NCI-H526 (cell line): ENCODE data around the gene SLC44A3.
A peak's percentile ranks its signal among the peaks of the same experiment; 100 is the strongest.

Experiments used
- DNase-seq, 2 experiments: peaks; one replicate each; lab custom pipeline; 2025; lab: John Stamatoyannopoulos, UW

The SLC44A3 gene

GRCh38 chr1:94803106-94803505 lies 17.1 kb upstream of the SLC44A3 start:
- no peak for DNase-seq

GRCh38 chr1:94803517-94804441 lies 16.4 kb upstream of the SLC44A3 start:
- DNase-seq = no peak

GRCh38 chr1:94804442-94804837 lies 15.7 kb upstream of the SLC44A3 start:
- no peak for DNase-seq

GRCh38 chr1:94805912-94806311 lies 14.2 kb upstream of the SLC44A3 start:
- DNase-seq = peak; percentile 15 to 76

GRCh38 chr1:94806441-94806871 lies 13.7 kb upstream of the SLC44A3 start:
- DNase-seq = no peak

GRCh38 chr1:94807742-94808491 lies 12.2 kb upstream of the SLC44A3 start:
- peak; percentile 92 for DNase-seq

GRCh38 chr1:94808669-94809068 lies 11.5 kb upstream of the SLC44A3 start:
- peak in 1 of 2 experiments; percentile 46 for DNase-seq

- DNase-seq = no peak
These were observed 7.2 kb upstream of the SLC44A3 start for GRCh38 chr1:94812985-94813384.

- no peak for DNase-seq
These were observed 4.1 kb upstream of the SLC44A3 start for GRCh38 chr1:94816030-94816429.

- no peak for DNase-seq
These were observed 2.4 kb upstream of the SLC44A3 start for GRCh38 chr1:94817712-94818111.

- DNase-seq = peak; percentile 24 to 74
These were observed 766 bp upstream of the SLC44A3 start for GRCh38 chr1:94819238-94819944.

GRCh38 chr1:94820936-94821335 lies 779 bp downstream of the SLC44A3 start:
- peak in 1 of 2 experiments; percentile 26 for DNase-seq

GRCh38 chr1:94821636-94822305 lies 1.6 kb downstream of the SLC44A3 start:
- DNase-seq = peak; percentile 23 to 59

GRCh38 chr1:94823116-94823515 lies 3.0 kb downstream of the SLC44A3 start:
- no peak for DNase-seq

- no peak for DNase-seq
These were observed 5.8 kb downstream of the SLC44A3 start for GRCh38 chr1:94825936-94826335.

GRCh38 chr1:94827434-94827833 lies 7.3 kb downstream of the SLC44A3 start:
- no peak for DNase-seq

GRCh38 chr1:94828251-94828650 lies 8.1 kb downstream of the SLC44A3 start:
- DNase-seq = no peak

- DNase-seq = no peak
These were observed 11.5 kb downstream of the SLC44A3 start for GRCh38 chr1:94831641-94832040.

GRCh38 chr1:94832446-94832845 lies 12.3 kb downstream of the SLC44A3 start:
- DNase-seq = no peak

GRCh38 chr1:94832931-94833585 lies 12.9 kb downstream of the SLC44A3 start:
- no peak for DNase-seq

GRCh38 chr1:94836891-94837290 lies 16.7 kb downstream of the SLC44A3 start:
- peak in 1 of 2 experiments; percentile 21 for DNase-seq
